H54 (cell line): Measurements from ENCODE around the gene TNFRSF18.

ENCODE experiments used
- DNase-seq: peaks from one replicate; pipeline ENCODE4 v3.0.0; 2011; ENCODE audit warnings: low spot score, mixed read lengths; ENCODE audit not compliant: insufficient read length
- FAIRE-seq: peaks from 3 replicates; lab custom pipeline; 2011; peaks lifted over from hg19 to GRCh38; lab: Jason Lieb, UNC
- POLR2A ChIP-seq: IDR thresholded peaks from 2 replicates; pipeline ENCODE4 v1.6.1; 2011; ENCODE audit warnings: low read depth, mild to moderate bottlenecking, low read length

The TNFRSF18 gene

GRCh38 chr1:1228187-1228586, 21.8 kb upstream of the TNFRSF18 start:
- no peak for TF ChIP-seq POLR2A
- FAIRE-seq: no peak
- no peak for DNase-seq

- TF ChIP-seq POLR2A: no peak
- no peak for FAIRE-seq
- no peak for DNase-seq
Measured at GRCh38 chr1:1227386-1227785, 21.0 kb upstream of the TNFRSF18 start.

GRCh38 chr1:1226566-1227362, 20.4 kb upstream of the TNFRSF18 start:
- DNase-seq: no peak
- no peak for FAIRE-seq
- TF ChIP-seq POLR2A: no peak

- no peak for FAIRE-seq
- TF ChIP-seq POLR2A: no peak
Measured at GRCh38 chr1:1225913-1226312, 19.5 kb upstream of the TNFRSF18 start.

GRCh38 chr1:1225238-1225845, 18.9 kb upstream of the TNFRSF18 start:
- FAIRE-seq (no peak), DNase-seq (no peak)
- TF ChIP-seq POLR2A: no peak

More at GRCh38 chr1:1225913-1226312, 19.5 kb upstream of the TNFRSF18 start:
- no peak for DNase-seq

GRCh38 chr1:1223891-1224290, 17.5 kb upstream of the TNFRSF18 start:
- no peak for TF ChIP-seq POLR2A
- FAIRE-seq (no peak), DNase-seq (no peak)

GRCh38 chr1:1223321-1223720, 16.9 kb upstream of the TNFRSF18 start:
- DNase-seq (no peak), FAIRE-seq (no peak)
- TF ChIP-seq POLR2A: no peak

- FAIRE-seq (no peak), DNase-seq (no peak)
- no peak for TF ChIP-seq POLR2A
Measured at GRCh38 chr1:1222575-1223225, 16.3 kb upstream of the TNFRSF18 start.

- no peak for FAIRE-seq
- no peak for DNase-seq
- TF ChIP-seq POLR2A: no peak
Measured at GRCh38 chr1:1221887-1222574, 15.6 kb upstream of the TNFRSF18 start.

GRCh38 chr1:1220197-1220596, 13.8 kb upstream of the TNFRSF18 start:
- no peak for TF ChIP-seq POLR2A
- no peak for FAIRE-seq
- DNase-seq: no peak

- TF ChIP-seq POLR2A: no peak
- FAIRE-seq (no peak), DNase-seq (no peak)
Measured at GRCh38 chr1:1219341-1219740, 12.9 kb upstream of the TNFRSF18 start.

GRCh38 chr1:1218524-1219200, 12.3 kb upstream of the TNFRSF18 start:
- no peak for DNase-seq
- TF ChIP-seq POLR2A: no peak
- no peak for FAIRE-seq

- no peak for FAIRE-seq
- TF ChIP-seq POLR2A: no peak
- DNase-seq: peak; percentile 88
Measured at GRCh38 chr1:1217621-1218523, 11.5 kb upstream of the TNFRSF18 start.
